Mesothelial cell of epicardium (in vitro differentiated cells): Measurements from ENCODE around the gene TCEAL9. TPM values are rescaled to one million over a fixed set of nuclear protein-coding genes. Genes with fewer than 3 reads are reported as not detected.

Experiments
- DNase-seq, 2 experiments: peaks; one replicate each; pipeline ENCODE4 v3.0.0; 2021; ENCODE audit warnings: low spot score in 2 of 2; ENCODE audit not compliant: unreplicated experiment in 2 of 2
- H3K27ac Mint-ChIP-seq: 2 replicates; pipeline ENCODE4 v1.8.0; 2021; ENCODE audit warnings: mixed read lengths
- H3K27me3 Mint-ChIP-seq: 2 replicates; pipeline ENCODE4 v1.8.0; 2021; ENCODE audit warnings: low read depth, mixed read lengths
- H3K36me3 Mint-ChIP-seq: 2 replicates; pipeline ENCODE4 v1.8.0; 2021; ENCODE audit warnings: mixed read lengths
- H3K4me1 Mint-ChIP-seq: 2 replicates; pipeline ENCODE4 v1.8.0; 2021; ENCODE audit warnings: mixed read lengths
- H3K4me3 Mint-ChIP-seq: 2 replicates; pipeline ENCODE4 v1.8.0; 2021; ENCODE audit warnings: mild to moderate bottlenecking, moderate library complexity, mixed read lengths
- H3K9me3 Mint-ChIP-seq: 2 replicates; pipeline ENCODE4 v1.8.0; 2021; ENCODE audit warnings: mixed read lengths
- total RNA-seq: library from RNA; stranded (reverse); gene quantifications from 3 replicates; pipeline ENCODE4 v1.2.1, GENCODE V29; 2021
- TF ChIP-seq, protein P1 (sequence below): fragments of 200-600 bp; sonication (generic); IDR thresholded peaks from one replicate; pipeline ENCODE4 v1.5.0; 2021; ENCODE audit warnings: antibody characterized with exemption; ENCODE audit not compliant: unreplicated experiment

The TCEAL9 gene
- total RNA-seq, 1 donor from 2014 or later, result 60.1 TPM

DNA sequence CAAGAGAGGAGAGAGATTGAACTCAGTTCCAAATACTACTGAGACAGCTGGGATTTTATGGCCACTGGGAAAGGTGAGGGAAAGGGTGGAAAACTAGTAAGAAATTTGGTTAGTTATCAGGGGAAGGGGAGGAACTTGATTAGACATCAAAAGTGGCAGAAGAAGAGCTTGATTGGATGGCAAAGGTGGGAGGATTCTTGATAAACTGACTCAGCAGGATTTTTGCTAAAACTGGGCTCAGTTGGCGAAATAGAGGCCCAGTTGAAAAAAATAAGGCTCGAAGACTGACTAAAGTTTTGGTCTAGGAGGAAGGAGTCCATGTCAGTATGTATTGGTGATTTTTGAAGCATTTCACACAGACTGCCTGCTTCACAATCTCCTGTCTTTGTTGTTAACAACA is 30.0 kb downstream of the TCEAL9 start:
- H3K27ac Mint-ChIP-seq, result no peak overlapping the region
- H3K9me3 Mint-ChIP-seq, result peaks cover 27% of the 10 kb centered on the region
- no peaks in the 10 kb centered on the region for H3K36me3 Mint-ChIP-seq

DNA sequence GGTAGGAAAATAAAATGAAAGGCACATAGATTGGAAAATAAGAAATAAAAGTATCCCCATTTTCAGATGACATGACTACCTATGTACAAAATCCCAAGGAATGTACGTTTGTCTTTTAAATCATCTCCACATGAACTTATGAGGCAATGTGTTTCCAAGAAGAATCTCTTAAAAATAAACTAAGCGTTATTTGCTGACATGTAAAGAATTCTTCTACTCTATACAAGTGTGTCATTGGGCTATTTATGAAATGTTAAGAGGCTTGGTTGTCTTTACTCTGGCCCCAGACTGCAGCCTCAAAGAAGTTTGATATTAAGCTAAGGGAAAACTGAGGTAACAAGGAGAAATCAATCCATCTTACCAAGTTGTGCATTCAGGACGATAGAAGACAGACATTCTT is 37.2 kb downstream of the TCEAL9 start:
- DNase-seq, result no peak
- H3K9me3 Mint-ChIP-seq, result peaks cover 34% of the 10 kb centered on the region
- no peak overlapping the region for H3K4me3 Mint-ChIP-seq
- H3K36me3 Mint-ChIP-seq, result no peaks in the 10 kb centered on the region
- no peak overlapping the region for H3K27ac Mint-ChIP-seq
- TF ChIP-seq, protein P1, sequence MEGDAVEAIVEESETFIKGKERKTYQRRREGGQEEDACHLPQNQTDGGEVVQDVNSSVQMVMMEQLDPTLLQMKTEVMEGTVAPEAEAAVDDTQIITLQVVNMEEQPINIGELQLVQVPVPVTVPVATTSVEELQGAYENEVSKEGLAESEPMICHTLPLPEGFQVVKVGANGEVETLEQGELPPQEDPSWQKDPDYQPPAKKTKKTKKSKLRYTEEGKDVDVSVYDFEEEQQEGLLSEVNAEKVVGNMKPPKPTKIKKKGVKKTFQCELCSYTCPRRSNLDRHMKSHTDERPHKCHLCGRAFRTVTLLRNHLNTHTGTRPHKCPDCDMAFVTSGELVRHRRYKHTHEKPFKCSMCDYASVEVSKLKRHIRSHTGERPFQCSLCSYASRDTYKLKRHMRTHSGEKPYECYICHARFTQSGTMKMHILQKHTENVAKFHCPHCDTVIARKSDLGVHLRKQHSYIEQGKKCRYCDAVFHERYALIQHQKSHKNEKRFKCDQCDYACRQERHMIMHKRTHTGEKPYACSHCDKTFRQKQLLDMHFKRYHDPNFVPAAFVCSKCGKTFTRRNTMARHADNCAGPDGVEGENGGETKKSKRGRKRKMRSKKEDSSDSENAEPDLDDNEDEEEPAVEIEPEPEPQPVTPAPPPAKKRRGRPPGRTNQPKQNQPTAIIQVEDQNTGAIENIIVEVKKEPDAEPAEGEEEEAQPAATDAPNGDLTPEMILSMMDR, result no peak
- H3K27me3 Mint-ChIP-seq, result no peaks in the 10 kb centered on the region
- H3K4me1 Mint-ChIP-seq, result no peaks in the 10 kb centered on the region

More for the DNA sequence above, 30.0 kb downstream of the TCEAL9 start:
- TF ChIP-seq, protein P1, result no peak
- H3K27me3 Mint-ChIP-seq, result no peaks in the 10 kb centered on the region
- DNase-seq, result no peak
- H3K4me3 Mint-ChIP-seq, result no peak overlapping the region
- H3K4me1 Mint-ChIP-seq, result peaks cover 7% of the 10 kb centered on the region

DNA sequence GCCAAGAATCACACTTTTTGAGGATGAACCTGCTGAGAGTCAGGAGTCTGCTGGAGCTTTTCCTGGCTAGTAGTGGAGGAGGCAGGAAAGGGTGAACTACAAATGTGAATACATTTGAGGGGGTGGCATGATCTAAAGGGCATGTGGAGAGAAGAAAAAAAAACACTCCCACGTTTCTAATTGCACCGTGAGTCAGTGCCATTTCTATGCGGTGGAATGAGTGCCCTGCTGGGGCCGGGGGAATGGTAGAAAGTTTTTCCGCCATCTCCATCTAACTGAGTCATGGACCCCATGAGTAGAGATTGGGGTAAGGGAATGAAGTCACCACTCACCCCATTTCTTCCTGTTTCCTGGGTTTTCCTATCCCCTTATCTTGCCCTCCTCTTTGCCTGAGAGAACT is 39.9 kb downstream of the TCEAL9 start:
- H3K9me3 Mint-ChIP-seq, result peaks cover 17% of the 10 kb centered on the region
- H3K4me1 Mint-ChIP-seq, result no peaks in the 10 kb centered on the region
- no peaks in the 10 kb centered on the region for H3K36me3 Mint-ChIP-seq
- no peak for DNase-seq
- no peaks in the 10 kb centered on the region for H3K27me3 Mint-ChIP-seq
- H3K27ac Mint-ChIP-seq, result no peak overlapping the region
- no peak overlapping the region for H3K4me3 Mint-ChIP-seq
- TF ChIP-seq, protein P1, result no peak

DNA sequence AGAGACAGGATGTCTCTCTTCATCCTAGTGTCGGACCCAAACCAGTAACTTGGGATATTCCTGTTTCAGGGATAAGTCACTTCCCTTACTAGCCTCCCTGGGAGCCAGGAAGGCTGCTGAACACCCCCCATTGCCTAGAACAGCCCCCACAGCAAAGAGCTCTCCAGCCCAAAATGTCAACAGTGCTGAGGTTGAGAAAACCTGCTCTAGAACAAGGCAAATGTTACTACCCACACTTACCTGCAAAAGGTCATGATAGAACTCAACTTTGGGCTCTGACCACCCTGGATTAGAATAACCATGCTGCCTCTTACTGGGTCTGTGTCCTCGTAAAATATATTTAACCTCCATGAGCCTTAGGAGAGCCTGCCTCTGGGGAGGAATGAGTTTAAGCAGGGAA is 40.4 kb downstream of the TCEAL9 start:
- H3K27ac Mint-ChIP-seq, result no peak overlapping the region

DNA sequence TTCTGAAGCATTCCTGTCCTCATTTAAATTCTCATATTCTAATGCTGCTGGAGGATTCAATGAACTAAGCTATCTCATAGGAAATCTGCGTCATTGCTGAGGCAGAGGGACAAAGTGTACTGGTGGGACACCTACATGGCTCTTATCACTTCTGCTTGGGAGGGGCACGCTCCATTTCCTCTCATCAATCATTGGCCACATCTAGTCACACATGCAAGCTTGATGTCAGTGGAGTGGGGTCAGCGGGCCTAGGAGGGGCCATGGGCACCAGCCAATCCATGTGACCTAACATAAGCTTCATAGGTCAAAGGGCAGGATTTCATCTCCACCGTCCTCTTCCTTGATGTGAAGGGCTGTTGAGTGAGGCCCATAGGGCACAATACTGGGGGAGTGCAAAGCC is 41.4 kb downstream of the TCEAL9 start:
- no peaks in the 10 kb centered on the region for H3K27me3 Mint-ChIP-seq
- H3K36me3 Mint-ChIP-seq, result no peaks in the 10 kb centered on the region
- TF ChIP-seq, protein P1, result no peak
- DNase-seq, result no peak
- H3K27ac Mint-ChIP-seq, result no peak overlapping the region
- peaks cover 15% of the 10 kb centered on the region for H3K9me3 Mint-ChIP-seq
- no peaks in the 10 kb centered on the region for H3K4me1 Mint-ChIP-seq
- H3K4me3 Mint-ChIP-seq, result no peak overlapping the region

More for the DNA sequence above, 40.4 kb downstream of the TCEAL9 start:
- Mint-ChIP-seq H3K4me3 (no peak overlapping the region), H3K4me1 (no peaks in the 10 kb centered on the region), H3K27me3 (no peaks in the 10 kb centered on the region), H3K36me3 (no peaks in the 10 kb centered on the region), H3K9me3 (peaks cover 17% of the 10 kb centered on the region)
- TF ChIP-seq, protein P1, result no peak
- DNase-seq, result no peak

DNA sequence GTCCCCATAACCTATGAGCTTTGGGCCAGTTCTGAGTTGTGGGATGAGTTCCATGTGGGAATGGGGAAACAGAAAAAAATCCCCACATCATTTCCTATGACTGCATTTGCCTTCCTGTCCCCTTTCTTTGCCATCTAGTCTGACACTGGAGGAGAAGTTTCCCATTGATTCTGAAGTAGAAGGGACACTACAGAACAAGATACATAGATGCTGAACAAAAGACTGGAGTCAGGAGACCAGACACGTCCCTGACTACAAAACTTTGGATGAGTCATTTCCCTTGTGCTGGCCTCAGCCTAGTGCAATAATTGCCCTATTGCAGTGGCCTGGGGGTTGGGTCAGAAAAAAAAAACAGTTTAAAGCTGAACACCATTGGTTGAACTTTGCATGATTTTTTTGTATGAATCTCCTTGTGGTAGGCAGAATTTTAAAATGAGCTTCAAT is 42.1 kb downstream of the TCEAL9 start:
- Mint-ChIP-seq H3K36me3 (no peaks in the 10 kb centered on the region), H3K27me3 (no peaks in the 10 kb centered on the region), H3K4me3 (no peak overlapping the region), H3K27ac (no peak overlapping the region), H3K4me1 (no peaks in the 10 kb centered on the region), H3K9me3 (peaks cover 8% of the 10 kb centered on the region)
- TF ChIP-seq, protein P1, result no peak
- DNase-seq, result no peak
